Activated naive CD4-positive, alpha-beta T cell treated with anti-CD3 and anti-CD28 coated beads for 36 hours (primary cell): ENCODE measurements around the gene ATAD3C. TPM values are rescaled to one million over a fixed set of nuclear protein-coding genes. Genes with fewer than 3 reads are reported as not detected.
"Not testable (repeated sequence)": the region's sequence is repeated elsewhere in the genome, so short reads cannot be mapped to it uniquely, and the experiment has no call there.

Source experiments
- CTCF ChIA-PET: fragments of 350-600 bp; sonication (Branson Sonifier 250); formaldehyde crosslinking; loops from one replicate; lab custom pipeline; 2021; ENCODE audit warnings: antibody characterized with exemption; lab: Charles Lee
- DNase-seq: peaks from one replicate; pipeline ENCODE4 v3.0.0-alpha.2; 2020
- H3K27ac Mint-ChIP-seq: one replicate; pipeline ENCODE4 v1.8.0; 2021; ENCODE audit warnings: mild to moderate bottlenecking, mixed read lengths
- H3K27me3 Mint-ChIP-seq: one replicate; pipeline ENCODE4 v1.8.0; 2021; ENCODE audit warnings: low read depth, mixed read lengths
- H3K36me3 Mint-ChIP-seq: one replicate; pipeline ENCODE4 v1.8.0; 2021; ENCODE audit warnings: low read depth, mixed read lengths
- H3K4me1 Mint-ChIP-seq: one replicate; pipeline ENCODE4 v1.8.0; 2021; ENCODE audit warnings: low read depth, mixed read lengths
- H3K4me3 Mint-ChIP-seq: one replicate; pipeline ENCODE4 v1.8.0; 2021; ENCODE audit warnings: mild to moderate bottlenecking, moderate library complexity, mixed read lengths
- H3K9me3 Mint-ChIP-seq: one replicate; pipeline ENCODE4 v1.8.0; 2021; ENCODE audit warnings: mixed read lengths
- intact Hi-C: fragments of 100-400 bp; cut with micrococcal nuclease; formaldehyde crosslinking; loops from one replicate; pipeline ENCODE4 v1.15.1; 2023
- total RNA-seq, 2 experiments: library from RNA; stranded (reverse); gene quantifications; one replicate each; pipeline ENCODE4 v1.2.3, GENCODE V29; 2021

ATAD3C gene
- total RNA-seq, 2 experiments from 2014 or later = 0.42 to 0.57 TPM

DNA sequence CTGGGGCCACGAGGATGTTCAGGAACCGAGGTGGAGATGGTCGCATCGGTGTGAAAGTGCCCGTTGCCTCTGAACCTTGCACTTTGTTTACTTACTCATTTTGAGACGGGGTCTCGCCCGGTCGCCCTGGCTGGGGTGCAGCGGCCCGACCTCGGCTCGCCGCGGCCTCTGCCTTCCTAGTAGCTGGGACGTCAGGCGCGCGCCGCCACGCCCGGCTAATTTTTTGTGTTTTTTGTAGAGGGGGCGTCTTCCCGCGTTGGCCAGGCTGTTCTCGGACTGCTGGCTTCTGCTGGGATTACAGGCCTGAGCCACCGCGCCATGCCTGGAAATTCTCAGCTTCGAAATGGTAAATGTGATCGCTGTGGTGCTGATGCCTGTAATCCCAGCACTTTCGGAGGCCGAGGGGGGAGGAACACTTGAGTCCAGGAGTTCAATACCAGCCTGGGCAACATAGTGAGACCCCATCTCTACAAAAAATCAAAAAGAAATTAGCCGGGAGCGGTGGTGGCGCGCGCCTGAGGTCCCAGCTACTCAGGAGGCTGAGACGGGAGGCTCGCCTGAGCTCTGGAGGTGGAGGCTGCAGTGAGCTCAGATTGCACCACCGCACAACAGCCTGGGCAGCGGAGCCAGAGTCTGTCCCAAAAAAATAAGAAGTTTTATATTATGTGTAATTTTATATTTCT lies 41.7 kb upstream of the ATAD3C start:
- DNase-seq = peak; percentile 20

DNA sequence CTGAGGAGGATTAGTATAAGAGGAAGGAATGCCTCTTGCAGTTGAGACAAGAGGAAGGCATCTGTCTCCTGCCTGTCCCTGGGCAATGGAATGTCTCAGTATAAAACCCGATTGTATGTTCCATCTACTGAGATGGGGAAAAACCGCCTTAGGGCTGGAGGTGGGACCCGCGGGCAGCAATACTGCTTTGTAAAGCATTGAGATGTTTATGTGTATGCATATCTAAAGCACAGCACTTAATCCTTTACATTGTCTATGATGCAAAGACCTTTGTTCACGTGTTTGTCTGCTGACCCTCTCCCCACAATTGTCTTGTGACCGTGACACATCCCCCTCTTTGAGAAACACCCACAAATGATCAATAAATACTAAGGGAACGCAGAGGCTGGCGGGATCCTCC lies 39.3 kb upstream of the ATAD3C start:
- DNase-seq, intact Hi-C loops, H3K27ac Mint-ChIP-seq, H3K9me3 Mint-ChIP-seq, H3K4me3 Mint-ChIP-seq, H3K27me3 Mint-ChIP-seq: not testable (repeated sequence)
- peaks cover 38% of the 10 kb centered on the region for H3K4me1 Mint-ChIP-seq
- H3K36me3 Mint-ChIP-seq = peaks cover 19% of the 10 kb centered on the region
- CTCF ChIA-PET = interaction anchor here (1.4 kb wide), 1 partner anchor 11 kb away, joined by 4 read pairs; the partner anchor contains the start of gene CCNL2

More for the DNA sequence above, 41.7 kb upstream of the ATAD3C start:
- Mint-ChIP-seq H3K36me3 (peaks cover 32% of the 10 kb centered on the region), H3K27me3 (no peaks in the 10 kb centered on the region), H3K4me1 (peaks cover 54% of the 10 kb centered on the region), H3K27ac (peak overlapping the region; percentile 65), H3K9me3 (no peaks in the 10 kb centered on the region), H3K4me3 (peak overlapping the region; percentile 91)
- CTCF ChIA-PET = interaction anchor here (0.8 to 0.9 kb wide), 2 partner anchors 11 to 34 kb away, joined by 3 read pairs; no protein-coding TSS in a partner anchor
- intact Hi-C loops = loop anchor here (1.0 kb wide), 3 partner anchors 8 to 98 kb away; partner anchors contain the start of genes AURKAIP1 and CCNL2

DNA sequence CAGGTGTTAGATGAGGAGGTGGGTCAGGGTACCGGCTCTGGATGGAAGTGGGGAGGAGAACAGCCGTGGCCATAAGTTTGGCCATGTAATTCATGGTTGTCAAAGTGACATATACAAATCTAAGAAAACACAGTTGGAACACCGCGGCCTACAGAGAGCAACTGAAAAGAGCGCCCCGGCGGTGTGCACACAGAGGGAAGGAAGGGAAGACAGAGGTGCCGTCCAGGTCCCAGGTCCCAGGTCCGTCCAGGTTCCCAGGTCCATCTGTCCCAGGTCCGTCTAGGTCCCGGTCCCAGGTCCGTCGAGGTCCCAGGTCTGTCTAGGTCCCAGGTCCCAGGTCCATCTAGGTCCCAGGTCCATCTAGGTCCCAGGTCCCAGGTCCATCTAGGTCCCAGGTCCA lies 37.9 kb upstream of the ATAD3C start:
- no peak overlapping the region for H3K27ac Mint-ChIP-seq
- no peak overlapping the region for H3K4me3 Mint-ChIP-seq
- H3K9me3 Mint-ChIP-seq = no peaks in the 10 kb centered on the region
- no peaks in the 10 kb centered on the region for H3K27me3 Mint-ChIP-seq
- DNase-seq = no peak
- peaks cover 25% of the 10 kb centered on the region for H3K4me1 Mint-ChIP-seq
- CTCF ChIA-PET = no interaction called here
- intact Hi-C loops = no loop called here
- H3K36me3 Mint-ChIP-seq = peaks cover 8% of the 10 kb centered on the region

DNA sequence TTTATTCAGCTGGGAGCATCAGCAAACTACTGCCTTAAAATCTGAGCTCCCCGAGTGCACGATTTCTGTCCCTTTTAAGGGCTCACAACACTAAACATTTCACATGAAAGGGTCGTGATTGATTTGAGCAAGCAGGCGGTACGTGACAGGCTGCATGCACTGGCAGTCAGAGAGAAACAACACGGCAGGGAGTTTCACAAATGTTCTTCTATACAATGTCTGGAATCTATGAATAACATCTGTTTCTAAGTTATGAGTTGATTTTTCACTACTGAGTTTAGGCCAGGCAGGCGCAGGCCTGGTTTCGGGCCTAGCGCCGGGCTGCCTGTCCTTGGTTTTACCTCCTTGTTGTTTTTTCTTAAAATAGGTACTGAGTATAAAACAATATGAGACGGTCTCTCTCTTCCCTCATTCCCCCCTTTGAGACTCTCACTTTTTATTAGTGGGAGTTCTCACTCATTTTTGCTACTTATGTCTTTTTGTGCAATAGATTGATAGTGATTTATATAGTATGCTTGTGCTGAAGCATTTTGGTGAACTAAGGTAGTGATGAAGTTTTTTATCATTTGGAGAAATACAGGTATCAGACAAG lies 37.1 kb upstream of the ATAD3C start:
- CTCF ChIA-PET = not testable (repeated sequence)
- peak overlapping the region; percentile 14 for H3K27ac Mint-ChIP-seq
- peaks cover 23% of the 10 kb centered on the region for H3K4me1 Mint-ChIP-seq

DNA sequence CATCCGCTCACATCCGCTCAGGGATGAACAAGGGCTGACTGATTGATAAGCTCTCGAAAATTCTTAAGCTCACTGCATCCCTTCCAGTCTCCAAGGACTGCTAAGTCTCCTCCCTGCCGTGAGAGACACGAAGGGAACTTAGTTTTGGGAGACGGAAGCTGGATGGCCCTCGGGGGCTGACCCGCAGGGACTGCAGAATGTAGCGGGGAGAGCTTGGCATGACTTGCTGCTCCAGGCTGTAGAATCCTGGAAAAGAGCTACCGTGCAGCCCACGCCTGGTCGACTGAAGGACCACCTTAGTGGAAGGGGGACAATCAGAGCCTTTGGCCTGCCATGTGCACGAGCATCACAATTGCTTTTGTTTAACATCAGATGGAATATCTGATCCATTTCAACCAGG lies 33.7 kb upstream of the ATAD3C start:
- no peak for DNase-seq
- no peak overlapping the region for H3K4me3 Mint-ChIP-seq
- no peaks in the 10 kb centered on the region for H3K36me3 Mint-ChIP-seq
- H3K27ac Mint-ChIP-seq = no peak overlapping the region
- CTCF ChIA-PET = no interaction called here
- no peaks in the 10 kb centered on the region for H3K9me3 Mint-ChIP-seq
- peaks cover 14% of the 10 kb centered on the region for H3K4me1 Mint-ChIP-seq
- intact Hi-C loops = no loop called here
- no peaks in the 10 kb centered on the region for H3K27me3 Mint-ChIP-seq

More for the DNA sequence above, 37.1 kb upstream of the ATAD3C start:
- H3K9me3 Mint-ChIP-seq, H3K27me3 Mint-ChIP-seq, H3K36me3 Mint-ChIP-seq, H3K4me3 Mint-ChIP-seq, DNase-seq, intact Hi-C loops: not testable (repeated sequence)

DNA sequence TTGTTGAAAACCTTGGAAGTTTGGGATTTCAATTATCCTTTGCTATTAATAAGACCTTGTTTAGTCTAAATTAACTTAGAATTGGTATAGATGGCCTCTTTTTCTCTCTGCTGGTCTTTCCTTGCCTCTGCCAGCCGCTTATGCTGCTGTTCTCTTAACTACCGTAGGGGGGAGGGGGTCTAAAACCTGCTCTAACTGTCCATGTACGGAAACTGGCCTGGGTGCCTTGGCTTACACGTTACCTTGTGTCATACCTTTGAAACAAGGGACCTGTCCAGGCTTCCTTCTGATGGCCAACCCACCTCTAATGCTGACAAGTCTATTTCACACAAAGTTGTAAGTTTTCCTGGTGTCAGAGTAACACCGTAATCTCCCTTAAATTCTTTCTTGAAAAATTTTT lies 32.1 kb upstream of the ATAD3C start:
- peaks cover 11% of the 10 kb centered on the region for H3K4me1 Mint-ChIP-seq
- H3K4me3 Mint-ChIP-seq, CTCF ChIA-PET, intact Hi-C loops, DNase-seq, H3K27ac Mint-ChIP-seq, H3K36me3 Mint-ChIP-seq, H3K9me3 Mint-ChIP-seq, H3K27me3 Mint-ChIP-seq: not testable (repeated sequence)

DNA sequence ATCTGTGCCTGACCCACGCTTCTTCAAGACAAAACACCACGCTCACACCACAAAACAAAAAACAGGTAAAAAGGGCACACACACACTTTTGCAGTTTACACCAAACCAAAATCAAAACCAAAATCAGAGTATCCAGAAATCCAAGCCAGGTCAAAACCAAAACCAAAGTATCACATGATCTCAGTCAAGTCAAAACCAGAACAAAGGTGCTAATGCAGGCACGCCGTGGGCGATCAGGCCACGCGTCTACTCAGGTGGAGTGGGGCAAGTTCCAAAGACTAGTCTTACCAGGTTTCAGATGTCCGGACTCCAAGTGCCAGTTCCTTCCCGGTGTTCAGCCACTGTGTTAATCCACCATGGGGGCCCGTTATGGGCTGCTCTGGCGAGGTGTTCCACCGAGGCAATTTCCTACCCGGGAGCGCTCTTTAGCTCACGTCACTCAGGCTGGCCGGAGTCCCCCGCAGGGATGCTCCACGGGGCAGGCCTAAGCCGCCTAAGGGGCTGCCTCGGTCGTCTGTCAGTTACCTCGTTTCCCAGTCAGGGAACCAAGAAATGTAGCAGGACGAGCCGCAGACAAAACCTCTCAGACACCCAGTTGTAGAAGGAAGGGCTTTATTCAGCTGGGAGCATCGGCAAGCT lies 31.5 kb upstream of the ATAD3C start:
- DNase-seq, intact Hi-C loops, H3K27ac Mint-ChIP-seq, H3K27me3 Mint-ChIP-seq, H3K9me3 Mint-ChIP-seq, H3K4me3 Mint-ChIP-seq, H3K36me3 Mint-ChIP-seq: not testable (repeated sequence)
- CTCF ChIA-PET = interaction anchor here (0.8 kb wide), 1 partner anchor 10 kb away, joined by 3 read pairs; no protein-coding TSS in a partner anchor
- H3K4me1 Mint-ChIP-seq = peaks cover 11% of the 10 kb centered on the region

DNA sequence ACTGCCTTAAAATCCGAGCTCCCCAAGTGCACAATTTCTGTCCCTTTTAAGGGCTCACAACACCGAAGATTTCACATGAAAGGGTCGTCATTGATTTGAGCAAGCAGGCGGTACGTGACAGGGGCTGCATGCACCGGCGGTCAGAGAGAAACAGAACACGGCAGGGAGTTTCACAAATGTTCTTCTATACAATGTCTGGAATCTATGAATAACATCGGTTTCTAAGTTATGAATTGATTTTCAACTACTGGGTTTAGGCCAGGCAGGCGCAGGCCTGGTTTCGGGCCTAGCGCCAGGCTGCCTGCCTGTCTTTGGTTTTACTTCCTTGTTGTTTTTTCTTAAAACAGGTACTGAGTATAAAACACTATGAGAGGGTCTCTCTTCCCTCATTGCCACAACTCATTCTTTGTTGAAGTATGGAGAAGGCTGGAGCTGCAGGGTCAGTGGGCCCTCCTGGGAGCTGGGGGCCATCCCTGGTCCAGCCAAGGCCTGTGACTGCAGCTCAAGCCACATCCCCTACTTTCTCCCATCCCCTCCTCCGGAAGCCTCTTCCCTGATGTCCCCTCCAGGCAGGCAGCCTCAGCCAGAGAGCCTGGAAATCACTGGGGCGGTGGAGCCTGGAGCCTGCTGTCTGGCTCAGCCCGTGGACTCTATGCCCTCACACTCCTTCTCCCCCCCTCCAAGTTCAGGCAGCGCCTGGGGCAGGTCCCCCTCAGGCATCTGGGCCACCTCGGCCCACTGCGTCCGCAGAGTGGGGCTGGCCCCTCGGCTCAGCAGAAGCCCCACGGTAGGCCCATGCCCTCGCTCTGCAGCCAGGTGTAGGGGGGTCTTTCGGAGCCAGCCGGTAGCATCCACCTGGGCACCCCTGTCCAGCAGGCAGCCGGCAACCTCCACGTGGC lies 30.8 kb upstream of the ATAD3C start:
- Mint-ChIP-seq H3K4me3 (no peak overlapping the region), H3K4me1 (peaks cover 11% of the 10 kb centered on the region), H3K27ac (no peak overlapping the region), H3K36me3 (no peaks in the 10 kb centered on the region), H3K27me3 (peaks cover 8% of the 10 kb centered on the region), H3K9me3 (no peaks in the 10 kb centered on the region)
- intact Hi-C loops = no loop called here
- CTCF ChIA-PET = interaction anchor here (0.8 kb wide), 1 partner anchor 10 kb away, joined by 3 read pairs; no protein-coding TSS in a partner anchor
- DNase-seq = no peak

DNA sequence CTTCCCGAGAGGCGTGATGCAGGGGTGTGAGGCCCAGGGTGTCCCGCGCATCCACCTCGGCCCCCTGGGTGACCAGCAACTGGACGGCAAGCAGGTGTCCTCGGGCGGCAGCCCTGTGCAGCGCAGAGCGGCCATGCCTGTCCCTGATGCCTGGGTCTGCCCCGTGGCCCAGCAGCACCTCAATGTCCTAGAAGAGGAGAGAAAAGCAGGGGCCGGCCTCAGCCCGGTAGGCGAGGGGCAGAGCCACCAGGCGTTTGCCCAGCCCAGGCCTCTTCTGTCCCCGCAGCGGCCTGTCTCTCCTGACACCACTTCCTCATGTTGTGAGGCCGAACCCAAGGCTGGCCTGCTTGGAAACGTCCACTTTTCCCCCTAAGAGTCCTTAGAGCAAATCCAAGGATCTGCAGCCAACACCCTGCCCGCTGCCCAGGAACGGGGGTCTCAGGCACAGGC lies 30.1 kb upstream of the ATAD3C start:
- CTCF ChIA-PET = no interaction called here
- Mint-ChIP-seq H3K4me1 (peaks cover 11% of the 10 kb centered on the region), H3K27me3 (peaks cover 8% of the 10 kb centered on the region)

DNA sequence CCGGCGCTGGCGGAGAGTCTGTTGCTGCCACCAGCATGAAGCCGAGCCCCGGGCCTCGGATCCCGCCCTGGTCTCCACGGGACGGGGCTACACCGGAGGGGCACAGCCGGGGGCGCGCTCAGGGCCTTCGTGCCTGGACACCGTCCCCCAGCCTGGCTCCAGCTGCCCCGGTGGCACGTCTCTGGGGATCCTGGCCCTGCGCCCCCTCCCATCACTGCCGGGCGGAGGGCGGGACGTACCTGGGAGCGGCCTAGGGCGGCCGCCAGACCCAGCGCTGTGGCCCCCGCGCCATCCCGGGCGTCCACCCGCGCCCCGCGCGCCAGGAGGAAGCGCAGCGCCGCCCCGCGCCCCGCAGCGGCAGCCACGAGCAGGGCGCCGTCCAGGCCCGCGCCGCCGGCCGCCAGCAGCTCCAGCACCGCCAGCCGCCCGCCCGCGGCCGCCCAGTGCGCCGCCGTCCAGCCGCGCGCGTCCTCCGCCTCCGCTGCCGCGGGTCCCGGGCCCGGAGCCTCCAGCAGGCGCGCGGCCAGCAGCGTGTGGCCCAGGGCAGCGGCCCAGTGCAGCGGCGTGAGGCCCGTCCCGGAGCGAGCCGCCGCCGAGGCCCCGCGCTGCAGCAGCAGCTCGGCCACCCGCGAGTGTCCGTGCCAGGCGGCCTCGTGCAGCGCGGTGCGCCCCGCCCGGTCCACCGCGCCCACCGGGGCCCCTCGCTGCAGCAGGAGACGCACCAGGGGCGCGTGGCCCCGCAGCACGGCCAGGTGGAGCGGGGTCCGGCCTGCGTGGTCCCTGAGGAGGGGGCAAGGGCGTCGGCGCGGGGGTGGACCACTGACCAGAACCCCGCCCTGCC lies 29.5 kb upstream of the ATAD3C start:
- intact Hi-C loops = no loop called here
- H3K4me3 Mint-ChIP-seq = no peak overlapping the region

More for the DNA sequence above, 30.1 kb upstream of the ATAD3C start:
- no peak overlapping the region for H3K4me3 Mint-ChIP-seq
- intact Hi-C loops = no loop called here
- H3K9me3 Mint-ChIP-seq = no peaks in the 10 kb centered on the region
- H3K27ac Mint-ChIP-seq = no peak overlapping the region
- DNase-seq = no peak
- no peaks in the 10 kb centered on the region for H3K36me3 Mint-ChIP-seq

DNA sequence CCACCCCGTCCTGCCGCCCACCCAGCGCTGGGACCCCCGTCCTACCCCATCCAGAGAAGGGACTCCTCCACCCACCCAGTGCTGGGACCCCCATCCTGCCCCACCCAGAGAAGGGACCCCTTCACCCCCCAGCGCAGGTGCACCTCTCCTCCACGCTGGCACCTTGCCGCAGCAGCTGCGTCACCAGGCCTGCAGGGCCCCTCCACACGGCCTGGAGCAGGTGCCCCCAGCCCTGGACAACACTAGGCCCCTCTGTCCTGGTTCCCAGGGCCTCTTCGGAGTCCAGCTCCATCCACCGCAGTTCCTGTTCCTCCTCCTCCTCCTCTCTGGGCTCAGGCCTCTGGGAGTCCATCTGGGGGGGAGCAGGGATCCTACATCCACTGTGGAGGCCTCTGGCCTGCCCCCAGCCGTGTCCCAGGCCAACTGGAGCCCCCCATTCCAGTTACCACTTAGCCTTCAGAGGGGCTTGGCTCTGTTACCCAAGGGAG lies 28.8 kb upstream of the ATAD3C start:
- H3K27ac Mint-ChIP-seq = no peak overlapping the region
- H3K36me3 Mint-ChIP-seq = no peaks in the 10 kb centered on the region
- CTCF ChIA-PET = no interaction called here
- DNase-seq = no peak
- no peaks in the 10 kb centered on the region for H3K9me3 Mint-ChIP-seq
- peaks cover 19% of the 10 kb centered on the region for H3K27me3 Mint-ChIP-seq
- H3K4me3 Mint-ChIP-seq = no peak overlapping the region
- H3K4me1 Mint-ChIP-seq = peaks cover 11% of the 10 kb centered on the region
- intact Hi-C loops = no loop called here

More for the DNA sequence above, 29.5 kb upstream of the ATAD3C start:
- Mint-ChIP-seq H3K4me1 (peaks cover 11% of the 10 kb centered on the region), H3K36me3 (no peaks in the 10 kb centered on the region), H3K27me3 (peaks cover 14% of the 10 kb centered on the region), H3K27ac (no peak overlapping the region), H3K9me3 (no peaks in the 10 kb centered on the region)
- no peak for DNase-seq
- CTCF ChIA-PET = no interaction called here
